ENCODE measurements around the gene DLL4.

GRCh38 chr15:40951764-40952163 is 22.6 kb downstream of the DLL4 start:
- TF ChIP-seq, protein P1, sequence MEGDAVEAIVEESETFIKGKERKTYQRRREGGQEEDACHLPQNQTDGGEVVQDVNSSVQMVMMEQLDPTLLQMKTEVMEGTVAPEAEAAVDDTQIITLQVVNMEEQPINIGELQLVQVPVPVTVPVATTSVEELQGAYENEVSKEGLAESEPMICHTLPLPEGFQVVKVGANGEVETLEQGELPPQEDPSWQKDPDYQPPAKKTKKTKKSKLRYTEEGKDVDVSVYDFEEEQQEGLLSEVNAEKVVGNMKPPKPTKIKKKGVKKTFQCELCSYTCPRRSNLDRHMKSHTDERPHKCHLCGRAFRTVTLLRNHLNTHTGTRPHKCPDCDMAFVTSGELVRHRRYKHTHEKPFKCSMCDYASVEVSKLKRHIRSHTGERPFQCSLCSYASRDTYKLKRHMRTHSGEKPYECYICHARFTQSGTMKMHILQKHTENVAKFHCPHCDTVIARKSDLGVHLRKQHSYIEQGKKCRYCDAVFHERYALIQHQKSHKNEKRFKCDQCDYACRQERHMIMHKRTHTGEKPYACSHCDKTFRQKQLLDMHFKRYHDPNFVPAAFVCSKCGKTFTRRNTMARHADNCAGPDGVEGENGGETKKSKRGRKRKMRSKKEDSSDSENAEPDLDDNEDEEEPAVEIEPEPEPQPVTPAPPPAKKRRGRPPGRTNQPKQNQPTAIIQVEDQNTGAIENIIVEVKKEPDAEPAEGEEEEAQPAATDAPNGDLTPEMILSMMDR (IDR thresholded peaks at IDR 0.05) = no peak
- no peak for TF ChIP-seq POLR2A (IDR thresholded peaks at IDR 0.05)
